NCI-H2107 (cell line): Measurements from ENCODE around the gene DOCK3.
"Not testable (repeated sequence)": the region's sequence is repeated elsewhere in the genome, so short reads cannot be mapped to it uniquely, and the experiment has no call there.

ENCODE experiments used
- DNase-seq: peaks from one replicate; lab custom pipeline; 2025; lab: John Stamatoyannopoulos, UW

DOCK3 gene

GRCh38 chr3:50983887-50984286, 309.2 kb downstream of the DOCK3 start:
- DNase-seq = no peak

- no peak for DNase-seq
Measured at GRCh38 chr3:50985893-50986292, 311.2 kb downstream of the DOCK3 start.

GRCh38 chr3:50986726-50987125, 312.0 kb downstream of the DOCK3 start:
- no peak for DNase-seq

- DNase-seq = no peak
Measured at GRCh38 chr3:50994537-50994936, 319.8 kb downstream of the DOCK3 start.

- DNase-seq = no peak
Measured at GRCh38 chr3:50995085-50995824, 320.5 kb downstream of the DOCK3 start.

GRCh38 chr3:51002495-51002894, 327.8 kb downstream of the DOCK3 start:
- no peak for DNase-seq

GRCh38 chr3:51004235-51004634, 329.5 kb downstream of the DOCK3 start:
- DNase-seq = no peak

GRCh38 chr3:51024121-51024520, 349.4 kb downstream of the DOCK3 start:
- DNase-seq = no peak

- no peak for DNase-seq
Measured at GRCh38 chr3:51024765-51025632, 350.3 kb downstream of the DOCK3 start.

GRCh38 chr3:51031666-51032065, 356.9 kb downstream of the DOCK3 start:
- no peak for DNase-seq

GRCh38 chr3:51035630-51036029, 360.9 kb downstream of the DOCK3 start:
- no peak for DNase-seq

- no peak for DNase-seq
Measured at GRCh38 chr3:51044982-51045381, 370.3 kb downstream of the DOCK3 start.

GRCh38 chr3:51052562-51052961, 377.8 kb downstream of the DOCK3 start:
- DNase-seq = no peak

GRCh38 chr3:51057121-51057520, 382.4 kb downstream of the DOCK3 start:
- DNase-seq = no peak

- no peak for DNase-seq
Measured at GRCh38 chr3:51063053-51063452, 388.3 kb downstream of the DOCK3 start.

GRCh38 chr3:51075221-51075775, 400.6 kb downstream of the DOCK3 start:
- no peak for DNase-seq

- DNase-seq = no peak
Measured at GRCh38 chr3:51082363-51082762, 407.6 kb downstream of the DOCK3 start.

GRCh38 chr3:51083490-51083889, 408.8 kb downstream of the DOCK3 start:
- no peak for DNase-seq

- not testable (repeated sequence) for DNase-seq
Measured at GRCh38 chr3:51092141-51092540, 417.4 kb downstream of the DOCK3 start.

- DNase-seq = not testable (repeated sequence)
Measured at GRCh38 chr3:51094838-51095237, 420.1 kb downstream of the DOCK3 start.

- DNase-seq = no peak
Measured at GRCh38 chr3:51099794-51100535, 425.2 kb downstream of the DOCK3 start.

GRCh38 chr3:51100536-51100851, 425.8 kb downstream of the DOCK3 start:
- no peak for DNase-seq
